A549 (cell line): Measurements from ENCODE around the gene DNAH5. TPM values are rescaled to one million over a fixed set of nuclear protein-coding genes. Genes with fewer than 3 reads are reported as not detected.

ENCODE experiments used
- ATAC-seq, 2 experiments: fragments of 200-7000 bp in 1 of 2; fragments of >200 bp in 1 of 2; cut with Nextera tagmentation in 1 of 2; cut with Tn5 transposase in 1 of 2; 3 replicates each; pipeline versions ENCODE4 v1.8.0 to v1.9.1; 2018 to 2020; ENCODE audit warnings: mild to moderate bottlenecking in 1 of 2, moderate library complexity in 1 of 2
- CTCF ChIA-PET: fragments of 300-600 bp; sonication (Branson Sonifier 250); formaldehyde crosslinking; extraction: SDS; loops from one replicate; lab custom pipeline; 2021; ENCODE audit warnings: antibody characterized with exemption, inconsistent platforms; lab: Yijun Ruan, JAX
- POLR2A ChIA-PET: fragments of 350-600 bp; formaldehyde crosslinking; extraction: SDS; loops from one replicate; lab custom pipeline; 2021; ENCODE audit warnings: antibody characterized with exemption, inconsistent platforms; lab: Yijun Ruan, JAX
- DNase-seq, 2 experiments: peaks; one replicate each; pipeline versions ENCODE4 v3.0.0 to v3.0.0-alpha.2; 2011 to 2016; ENCODE audit warnings: low read depth in 1 of 2, low spot score in 1 of 2
- FAIRE-seq: peaks from 2 replicates; lab custom pipeline; 2011; peaks lifted over from hg19 to GRCh38; lab: Jason Lieb, UNC
- H3K27ac ChIP-seq, 2 experiments: fragments of >200 bp; sonication (Bioruptor Twin); formaldehyde crosslinking; 3 replicates each; pipeline ENCODE4 v1.5.1; 2016 to 2017
- H3K4me1 ChIP-seq: fragments of >200 bp; sonication (Bioruptor Twin); formaldehyde crosslinking; 3 replicates; pipeline ENCODE4 v1.6.1; 2016
- H3K4me2 ChIP-seq: fragments of >200 bp; sonication (Bioruptor Twin); formaldehyde crosslinking; 3 replicates; pipeline ENCODE4 v1.6.1; 2016
- H3K4me3 ChIP-seq: fragments of >200 bp; sonication (Bioruptor Twin); formaldehyde crosslinking; 3 replicates; pipeline ENCODE4 v1.5.1; 2016
- H3K9me3 ChIP-seq: fragments of >200 bp; sonication (Bioruptor Twin); formaldehyde crosslinking; 3 replicates; pipeline ENCODE4 v1.6.1; 2016
- BHLHE40 ChIP-seq: IDR thresholded peaks from 2 replicates; pipeline ENCODE4 v1.6.1; 2012; ENCODE audit warnings: low read depth, low read length, inconsistent platforms
- CBX8 ChIP-seq: fragments of 200-600 bp; sonication (generic); IDR thresholded peaks from 2 replicates; pipeline ENCODE4 v1.6.1; 2016
- EHF ChIP-seq: fragments of 250-450 bp; sonication (Bioruptor Pico); IDR thresholded peaks from 2 replicates; pipeline ENCODE4 v1.5.0; 2020; ENCODE audit warnings: mild to moderate bottlenecking
- FOXS1 ChIP-seq: fragments of 250-450 bp; sonication (Bioruptor Pico); IDR thresholded peaks from 2 replicates; pipeline ENCODE4 v1.5.0; 2020; ENCODE audit warnings: mild to moderate bottlenecking, moderate library complexity
- HOXA7 ChIP-seq: fragments of 250-450 bp; sonication (Bioruptor Pico); IDR thresholded peaks from 2 replicates; pipeline ENCODE4 v1.5.0; 2020; ENCODE audit warnings: mild to moderate bottlenecking, moderate library complexity
- JUN ChIP-seq, 2 experiments: fragments of >200 bp; sonication (Bioruptor Twin); formaldehyde crosslinking; IDR thresholded peaks; 2 replicates in 1 of 2; 3 replicates in 1 of 2; pipeline ENCODE4 v1.6.1; 2016 to 2017
- KDM5A ChIP-seq: fragments of 200-600 bp; sonication (generic); IDR thresholded peaks from 2 replicates; pipeline ENCODE4 v1.6.1; 2016; ENCODE audit warnings: antibody characterized with exemption, mild to moderate bottlenecking
- MAZ ChIP-seq: fragments of 150-350 bp; IDR thresholded peaks from 2 replicates; pipeline ENCODE4 v1.6.1; 2014; ENCODE audit warnings: antibody characterized with exemption, low read depth, low read length, borderline replicate concordance
- MYC ChIP-seq: IDR thresholded peaks from 2 replicates; pipeline ENCODE4 v1.6.1; 2012; ENCODE audit warnings: mild to moderate bottlenecking, inconsistent platforms, low read length, improper control_type of control experiment, borderline replicate concordance
- POLR2AphosphoS2 ChIP-seq: conservative IDR thresholded peaks from 2 replicates; pipeline ENCODE4 v1.6.1; 2012; ENCODE audit warnings: low read length, improper control_type of control experiment, inconsistent platforms
- RCOR1 ChIP-seq: fragments of 150-350 bp; IDR thresholded peaks from 2 replicates; pipeline ENCODE4 v1.6.1; 2014; ENCODE audit warnings: antibody characterized with exemption, low read length, low read depth
- REST ChIP-seq: fragments of 200-600 bp; sonication (generic); IDR thresholded peaks from 2 replicates; pipeline ENCODE4 v1.6.1; 2016; ENCODE audit warnings: antibody characterized with exemption, mild to moderate bottlenecking, moderate library complexity
- RFX5 ChIP-seq: fragments of 450-650 bp; IDR thresholded peaks from 2 replicates; pipeline ENCODE4 v1.7.1; 2014; ENCODE audit warnings: antibody characterized with exemption, mild to moderate bottlenecking, moderate library complexity
- SMC3 ChIP-seq: fragments of >200 bp; sonication (Bioruptor Twin); formaldehyde crosslinking; IDR thresholded peaks from 3 replicates; pipeline ENCODE4 v1.6.1; 2018; ENCODE audit warnings: inconsistent platforms
- TP53 ChIP-seq: fragments of 250-450 bp; sonication (Bioruptor Pico); IDR thresholded peaks from 2 replicates; pipeline ENCODE4 v1.5.0; 2021; ENCODE audit warnings: mild to moderate bottlenecking, moderate library complexity
- ZNF302 ChIP-seq: fragments of 250-450 bp; sonication (Bioruptor Pico); IDR thresholded peaks from 2 replicates; pipeline ENCODE4 v1.9.0; 2021; ENCODE audit warnings: inconsistent platforms, mild to moderate bottlenecking, moderate library complexity
- WGBS: methylation state at CpG from one replicate; pipeline ENCODE4 v1.1.6; 2017; ENCODE audit errors: missing lambda C conversion rate; 5-methylcytosine and 5-hydroxymethylcytosine counted together
- polyA plus RNA-seq, 4 experiments: library from polyadenylated mRNA; depleted of rRNA in 3 of 4; stranded (reverse); fragments of >200 nt; fragmentation: RNase III in 1 of 4; extraction: RNeasy Plus Mini Kit Qiagen cat#74134 plus additional on column Dnase treatment in 1 of 4; gene quantifications; 2 replicates in 3 of 4; 3 replicates in 1 of 4; pipeline ENCODE4 v1.2.3, GENCODE V29; 2011 to 2017
- TF ChIP-seq, protein P1 (sequence below): IDR thresholded peaks from 2 replicates; pipeline ENCODE4 v1.6.1; 2012; ENCODE audit warnings: low read depth, borderline replicate concordance
- TF ChIP-seq, protein P2 (sequence below): fragments of 150-350 bp; IDR thresholded peaks from 2 replicates; pipeline ENCODE4 v1.6.1; 2014; ENCODE audit warnings: low read depth, mild to moderate bottlenecking, low read length
- TF ChIP-seq, protein P3 (sequence below): IDR thresholded peaks from 2 replicates; pipeline ENCODE4 v1.6.1; 2012

DNAH5 gene
- polyA plus RNA-seq, 2 of the 4 experiments (the other 2 are of a cell fraction) = 0.15 to 1.0 TPM

DNA sequence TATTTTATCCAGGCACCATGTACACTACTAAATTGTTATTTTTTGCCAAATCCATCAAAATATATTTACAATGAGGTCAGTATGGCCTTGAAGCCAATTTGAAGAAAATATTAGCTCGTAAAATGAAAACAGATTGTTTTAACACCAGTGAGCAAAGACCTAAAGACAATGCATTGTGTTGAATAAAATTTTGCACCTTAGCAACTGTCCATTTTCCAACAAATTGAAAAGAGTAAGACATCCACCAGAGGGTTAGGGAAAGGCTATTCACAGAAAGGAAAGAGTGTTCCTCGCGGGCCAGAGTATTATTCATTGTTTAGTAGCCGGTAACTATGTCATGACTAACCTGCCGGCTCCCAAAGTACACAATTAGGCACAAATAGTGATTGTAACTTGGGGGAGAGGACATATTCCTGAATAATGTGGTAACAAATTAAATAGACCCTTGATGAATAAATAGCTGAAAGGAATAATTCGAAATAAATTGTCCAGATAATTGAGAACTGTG, 213.3 kb downstream of the DNAH5 start:
- 29% methylated on average over 6 of the region's 6 CpGs for WGBS
- FAIRE-seq (no peak), ATAC-seq (no peak), DNase-seq (no peak)
- TF ChIP-seq CBX8 (no peak), SMC3 (no peak), JUN (IDR thresholded peaks at IDR 0.05) (no peak), HOXA7 (CRISPR knock-in tag) (no peak), RFX5 (no peak), POLR2AphosphoS2 (no peak), REST (no peak), RCOR1 (no peak), MAZ (no peak), KDM5A (no peak), BHLHE40 (no peak), ZNF302 (CRISPR knock-in tag) (no peak), FOXS1 (no peak), MYC (no peak), TP53 (CRISPR knock-in tag) (no peak)
- TF ChIP-seq, protein P1, sequence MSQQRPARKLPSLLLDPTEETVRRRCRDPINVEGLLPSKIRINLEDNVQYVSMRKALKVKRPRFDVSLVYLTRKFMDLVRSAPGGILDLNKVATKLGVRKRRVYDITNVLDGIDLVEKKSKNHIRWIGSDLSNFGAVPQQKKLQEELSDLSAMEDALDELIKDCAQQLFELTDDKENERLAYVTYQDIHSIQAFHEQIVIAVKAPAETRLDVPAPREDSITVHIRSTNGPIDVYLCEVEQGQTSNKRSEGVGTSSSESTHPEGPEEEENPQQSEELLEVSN = no peak
- TF ChIP-seq, protein P2, sequence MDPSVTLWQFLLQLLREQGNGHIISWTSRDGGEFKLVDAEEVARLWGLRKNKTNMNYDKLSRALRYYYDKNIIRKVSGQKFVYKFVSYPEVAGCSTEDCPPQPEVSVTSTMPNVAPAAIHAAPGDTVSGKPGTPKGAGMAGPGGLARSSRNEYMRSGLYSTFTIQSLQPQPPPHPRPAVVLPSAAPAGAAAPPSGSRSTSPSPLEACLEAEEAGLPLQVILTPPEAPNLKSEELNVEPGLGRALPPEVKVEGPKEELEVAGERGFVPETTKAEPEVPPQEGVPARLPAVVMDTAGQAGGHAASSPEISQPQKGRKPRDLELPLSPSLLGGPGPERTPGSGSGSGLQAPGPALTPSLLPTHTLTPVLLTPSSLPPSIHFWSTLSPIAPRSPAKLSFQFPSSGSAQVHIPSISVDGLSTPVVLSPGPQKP = no peak
- H3K27ac ChIP-seq = no peak overlapping the region
- no peaks in the 10 kb centered on the region for H3K9me3 ChIP-seq
- no peak overlapping the region for H3K4me2 ChIP-seq
- ChIA-PET POLR2A (no interaction called here), CTCF (interaction anchor here (1.2 kb wide), 1 partner anchor 10 kb away, joined by 4 read pairs; no protein-coding TSS in a partner anchor)
- H3K4me1 ChIP-seq = no peaks in the 10 kb centered on the region
- no peak overlapping the region for H3K4me3 ChIP-seq

DNA sequence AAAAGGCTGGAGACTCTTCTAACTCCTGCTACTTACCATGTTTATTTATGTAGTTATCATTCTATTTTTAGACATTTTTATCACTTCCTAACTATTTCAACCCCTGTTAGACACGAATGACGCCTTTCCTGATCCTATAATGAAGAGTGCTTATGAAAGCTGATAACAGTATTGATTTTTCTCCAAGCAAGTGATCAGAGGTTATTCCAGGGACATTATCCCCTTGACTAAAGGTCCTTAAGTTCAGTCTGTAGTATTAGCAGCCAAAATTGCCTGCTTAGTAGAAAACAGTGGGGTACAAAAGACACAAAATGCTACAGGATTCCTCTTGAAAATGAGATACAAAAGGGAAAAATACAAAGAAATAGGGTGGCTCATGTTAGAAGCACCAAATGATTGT, 235.6 kb downstream of the DNAH5 start:
- 18% methylated on average over 2 of the region's 2 CpGs for WGBS
- POLR2A ChIA-PET = no interaction called here
- CTCF ChIA-PET = no interaction called here

More for the DNA sequence above, 235.6 kb downstream of the DNAH5 start:
- no peak for DNase-seq
- no peak overlapping the region for H3K4me3 ChIP-seq
- no peaks in the 10 kb centered on the region for H3K9me3 ChIP-seq
- no peak for ATAC-seq
- H3K4me1 ChIP-seq = no peaks in the 10 kb centered on the region
- FAIRE-seq = no peak
- H3K4me2 ChIP-seq = no peak overlapping the region
- TF ChIP-seq, protein P3, sequence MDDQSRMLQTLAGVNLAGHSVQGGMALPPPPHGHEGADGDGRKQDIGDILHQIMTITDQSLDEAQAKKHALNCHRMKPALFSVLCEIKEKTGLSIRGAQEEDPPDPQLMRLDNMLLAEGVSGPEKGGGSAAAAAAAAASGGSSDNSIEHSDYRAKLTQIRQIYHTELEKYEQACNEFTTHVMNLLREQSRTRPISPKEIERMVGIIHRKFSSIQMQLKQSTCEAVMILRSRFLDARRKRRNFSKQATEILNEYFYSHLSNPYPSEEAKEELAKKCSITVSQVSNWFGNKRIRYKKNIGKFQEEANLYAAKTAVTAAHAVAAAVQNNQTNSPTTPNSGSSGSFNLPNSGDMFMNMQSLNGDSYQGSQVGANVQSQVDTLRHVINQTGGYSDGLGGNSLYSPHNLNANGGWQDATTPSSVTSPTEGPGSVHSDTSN = no peak
- no peak for TF ChIP-seq EHF (CRISPR knock-in tag)
- no peak overlapping the region for H3K27ac ChIP-seq
